Mesothelial cell of epicardium (in vitro differentiated cells): ENCODE results near the gene GOLIM4. TPM values are rescaled to one million over a fixed set of nuclear protein-coding genes. Genes with fewer than 3 reads are reported as not detected.

ENCODE experiments used
- DNase-seq, 2 experiments: peaks; one replicate each; pipeline ENCODE4 v3.0.0; 2021; ENCODE audit warnings: low spot score in 2 of 2; ENCODE audit not compliant: unreplicated experiment in 2 of 2
- H3K27ac Mint-ChIP-seq: 2 replicates; pipeline ENCODE4 v1.8.0; 2021; ENCODE audit warnings: mixed read lengths
- H3K27me3 Mint-ChIP-seq: 2 replicates; pipeline ENCODE4 v1.8.0; 2021; ENCODE audit warnings: low read depth, mixed read lengths
- H3K36me3 Mint-ChIP-seq: 2 replicates; pipeline ENCODE4 v1.8.0; 2021; ENCODE audit warnings: mixed read lengths
- H3K4me1 Mint-ChIP-seq: 2 replicates; pipeline ENCODE4 v1.8.0; 2021; ENCODE audit warnings: mixed read lengths
- H3K4me3 Mint-ChIP-seq: 2 replicates; pipeline ENCODE4 v1.8.0; 2021; ENCODE audit warnings: mild to moderate bottlenecking, moderate library complexity, mixed read lengths
- H3K9me3 Mint-ChIP-seq: 2 replicates; pipeline ENCODE4 v1.8.0; 2021; ENCODE audit warnings: mixed read lengths
- total RNA-seq: library from RNA; stranded (reverse); gene quantifications from 3 replicates; pipeline ENCODE4 v1.2.1, GENCODE V29; 2021
- TF ChIP-seq, protein P1 (sequence below): fragments of 200-600 bp; sonication (generic); IDR thresholded peaks from one replicate; pipeline ENCODE4 v1.5.0; 2021; ENCODE audit warnings: antibody characterized with exemption; ENCODE audit not compliant: unreplicated experiment

Gene GOLIM4
- total RNA-seq, 1 donor from 2014 or later, result 93.7 TPM

DNA sequence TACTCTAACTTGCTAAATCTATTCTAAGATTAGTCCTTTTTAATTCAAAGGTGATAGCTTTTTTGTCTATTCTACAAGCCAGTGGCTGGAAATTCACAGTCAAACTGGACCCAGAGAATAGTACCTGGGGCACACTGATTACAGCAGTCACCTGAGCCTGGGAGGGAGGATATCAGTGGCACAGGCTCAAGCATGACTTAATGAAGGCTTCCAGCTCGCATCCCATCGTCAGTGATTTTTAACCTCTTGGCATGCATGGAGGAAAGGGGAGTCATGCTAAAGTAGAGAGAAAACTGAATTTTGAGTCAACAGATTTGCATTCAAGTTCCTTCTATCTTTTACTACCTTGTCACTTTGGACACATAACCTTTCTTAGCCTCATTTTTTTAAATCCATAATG lies 24.8 kb downstream of the GOLIM4 start:
- TF ChIP-seq, protein P1, sequence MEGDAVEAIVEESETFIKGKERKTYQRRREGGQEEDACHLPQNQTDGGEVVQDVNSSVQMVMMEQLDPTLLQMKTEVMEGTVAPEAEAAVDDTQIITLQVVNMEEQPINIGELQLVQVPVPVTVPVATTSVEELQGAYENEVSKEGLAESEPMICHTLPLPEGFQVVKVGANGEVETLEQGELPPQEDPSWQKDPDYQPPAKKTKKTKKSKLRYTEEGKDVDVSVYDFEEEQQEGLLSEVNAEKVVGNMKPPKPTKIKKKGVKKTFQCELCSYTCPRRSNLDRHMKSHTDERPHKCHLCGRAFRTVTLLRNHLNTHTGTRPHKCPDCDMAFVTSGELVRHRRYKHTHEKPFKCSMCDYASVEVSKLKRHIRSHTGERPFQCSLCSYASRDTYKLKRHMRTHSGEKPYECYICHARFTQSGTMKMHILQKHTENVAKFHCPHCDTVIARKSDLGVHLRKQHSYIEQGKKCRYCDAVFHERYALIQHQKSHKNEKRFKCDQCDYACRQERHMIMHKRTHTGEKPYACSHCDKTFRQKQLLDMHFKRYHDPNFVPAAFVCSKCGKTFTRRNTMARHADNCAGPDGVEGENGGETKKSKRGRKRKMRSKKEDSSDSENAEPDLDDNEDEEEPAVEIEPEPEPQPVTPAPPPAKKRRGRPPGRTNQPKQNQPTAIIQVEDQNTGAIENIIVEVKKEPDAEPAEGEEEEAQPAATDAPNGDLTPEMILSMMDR, result no peak
- Mint-ChIP-seq H3K36me3 (peaks cover 3% of the 10 kb centered on the region), H3K27ac (peak overlapping the region; percentile 95)

DNA sequence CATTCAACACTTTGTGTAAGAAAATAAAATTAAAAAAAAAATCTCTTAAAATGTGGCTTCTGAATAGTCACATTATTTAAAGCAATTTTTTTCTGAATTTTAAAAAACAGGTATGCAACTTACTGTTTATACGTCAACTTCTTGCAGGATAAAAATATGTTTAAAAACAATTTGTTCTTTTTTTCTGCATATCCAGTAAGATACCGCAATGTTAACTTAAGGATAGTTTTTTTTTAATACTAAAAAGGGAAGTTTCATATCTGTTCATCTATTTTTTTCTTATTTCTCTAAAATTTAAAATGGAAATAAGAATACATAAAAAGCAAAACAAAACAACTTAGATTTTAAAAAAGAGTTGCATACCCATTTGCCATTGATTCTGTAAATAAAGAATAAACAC lies 27.4 kb downstream of the GOLIM4 start:
- no peaks in the 10 kb centered on the region for H3K27me3 Mint-ChIP-seq
- peaks cover 44% of the 10 kb centered on the region for H3K4me1 Mint-ChIP-seq
- no peaks in the 10 kb centered on the region for H3K9me3 Mint-ChIP-seq
- TF ChIP-seq, protein P1, result no peak
- H3K36me3 Mint-ChIP-seq, result no peaks in the 10 kb centered on the region
- no peak for DNase-seq
- H3K4me3 Mint-ChIP-seq, result no peak overlapping the region
- no peak overlapping the region for H3K27ac Mint-ChIP-seq

More for the DNA sequence above, 24.8 kb downstream of the GOLIM4 start:
- Mint-ChIP-seq H3K9me3 (no peaks in the 10 kb centered on the region), H3K4me1 (peaks cover 32% of the 10 kb centered on the region), H3K4me3 (no peak overlapping the region), H3K27me3 (no peaks in the 10 kb centered on the region)
- no peak for DNase-seq

DNA sequence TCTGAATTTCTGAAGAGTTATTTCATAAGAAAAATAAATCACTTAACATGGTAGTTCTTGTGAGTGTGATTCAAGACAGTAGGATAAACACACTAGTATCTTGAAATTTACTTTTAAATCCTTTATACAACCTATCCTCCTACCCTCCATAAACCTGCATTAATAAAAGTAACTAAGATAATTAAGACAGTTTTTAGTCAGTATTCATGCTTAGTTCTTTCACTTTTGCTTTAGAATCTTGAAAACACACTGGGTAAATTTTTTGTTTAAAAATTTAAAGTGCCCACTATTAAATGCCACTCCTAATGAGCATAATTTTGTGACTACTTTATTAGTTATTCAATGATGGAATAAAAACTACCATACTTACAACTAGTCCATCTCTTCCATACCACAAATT lies 28.8 kb downstream of the GOLIM4 start:
- Mint-ChIP-seq H3K4me3 (no peak overlapping the region), H3K36me3 (no peaks in the 10 kb centered on the region)

DNA sequence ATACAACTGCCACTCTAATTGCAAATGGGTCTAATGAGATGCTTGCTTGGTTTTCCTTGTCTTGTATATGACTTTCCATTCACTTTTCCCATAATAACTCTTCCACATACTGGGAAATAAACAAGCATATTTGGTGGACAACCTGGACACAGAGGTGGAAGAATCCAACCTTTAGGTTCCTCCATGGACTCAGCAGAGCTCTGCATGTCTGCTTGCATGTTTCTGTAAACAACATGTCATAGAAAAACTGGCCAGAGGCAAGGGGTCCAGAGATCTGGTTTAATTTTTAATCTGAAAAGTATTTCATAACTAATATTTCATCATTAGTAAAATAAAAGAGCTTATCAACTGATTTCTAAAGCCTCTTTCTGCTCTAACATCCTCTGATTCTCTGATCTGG lies 30.2 kb downstream of the GOLIM4 start:
- Mint-ChIP-seq H3K4me1 (peaks cover 38% of the 10 kb centered on the region), H3K27me3 (no peaks in the 10 kb centered on the region), H3K4me3 (no peak overlapping the region), H3K9me3 (peaks cover 9% of the 10 kb centered on the region), H3K36me3 (peaks cover 7% of the 10 kb centered on the region), H3K27ac (peak overlapping the region; percentile 66)
- DNase-seq, result no peak
- TF ChIP-seq, protein P1, result no peak

More for the DNA sequence above, 28.8 kb downstream of the GOLIM4 start:
- TF ChIP-seq, protein P1, result no peak
- DNase-seq, result no peak
- H3K27ac Mint-ChIP-seq, result no peak overlapping the region
- no peaks in the 10 kb centered on the region for H3K27me3 Mint-ChIP-seq
- no peaks in the 10 kb centered on the region for H3K9me3 Mint-ChIP-seq
- H3K4me1 Mint-ChIP-seq, result peaks cover 45% of the 10 kb centered on the region

DNA sequence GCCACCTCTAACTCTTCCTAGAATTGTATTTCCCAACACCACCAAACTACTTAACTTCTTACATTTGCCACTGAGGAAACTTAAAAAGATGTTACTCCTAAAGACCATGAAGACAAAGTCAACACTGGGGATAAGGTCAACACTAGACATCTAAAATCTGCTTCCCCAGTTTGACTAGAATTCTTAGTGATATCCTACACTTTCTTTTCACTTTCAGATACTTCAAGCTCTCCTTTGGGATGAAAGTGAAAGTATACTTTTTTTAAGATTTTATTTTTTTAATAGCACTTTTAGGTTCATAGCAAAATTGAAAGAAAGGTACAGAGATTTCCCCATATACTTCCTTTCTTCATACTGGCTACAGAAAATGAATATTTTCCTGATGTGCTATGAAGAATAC lies 32.6 kb downstream of the GOLIM4 start:
- Mint-ChIP-seq H3K36me3 (peaks cover 17% of the 10 kb centered on the region), H3K9me3 (peaks cover 24% of the 10 kb centered on the region), H3K27me3 (no peaks in the 10 kb centered on the region), H3K4me3 (no peak overlapping the region), H3K4me1 (peaks cover 38% of the 10 kb centered on the region), H3K27ac (peak overlapping the region; percentile 24)
- TF ChIP-seq, protein P1, result no peak
- no peak for DNase-seq

DNA sequence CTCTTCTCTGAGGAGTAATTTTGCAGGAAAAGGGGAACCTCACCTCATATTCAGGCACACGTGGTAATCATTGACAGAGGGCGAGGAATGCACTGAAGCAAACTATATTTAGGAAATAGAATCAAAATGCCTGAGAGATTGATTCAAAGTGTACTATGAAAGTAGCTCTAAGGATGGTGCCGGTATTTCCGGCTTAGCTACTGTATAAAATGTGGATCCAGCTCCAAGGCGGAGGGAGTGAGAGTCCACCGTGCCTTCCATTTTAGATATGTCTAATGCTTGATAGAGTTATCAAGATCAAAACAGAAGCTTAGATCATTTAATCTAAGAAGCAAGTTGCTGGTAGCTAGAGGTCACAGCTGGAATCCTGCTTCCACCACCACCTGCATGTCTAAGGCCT lies 33.0 kb downstream of the GOLIM4 start:
- no peaks in the 10 kb centered on the region for H3K27me3 Mint-ChIP-seq
- peaks cover 38% of the 10 kb centered on the region for H3K4me1 Mint-ChIP-seq
- DNase-seq, result no peak
- peak overlapping the region; percentile 24 for H3K27ac Mint-ChIP-seq
- TF ChIP-seq, protein P1, result no peak
- H3K36me3 Mint-ChIP-seq, result peaks cover 19% of the 10 kb centered on the region
- no peak overlapping the region for H3K4me3 Mint-ChIP-seq
- peaks cover 24% of the 10 kb centered on the region for H3K9me3 Mint-ChIP-seq
